Karpas-422 (cell line): ENCODE data around the gene GPC6. TPM values are rescaled to one million over a fixed set of nuclear protein-coding genes. Genes with fewer than 3 reads are reported as not detected.

ENCODE experiments used
- DNase-seq: peaks from one replicate; pipeline ENCODE4 v3.0.0-alpha.2; 2015
- H2AFZ ChIP-seq: fragments of 200-600 bp; sonication (generic); 2 replicates; pipeline ENCODE4 v1.6.1; 2014; ENCODE audit warnings: antibody characterized with exemption, low read length, mixed read lengths
- H3K27ac ChIP-seq: fragments of 200-600 bp; sonication (generic); 2 replicates; pipeline ENCODE4 v1.5.1; 2014; ENCODE audit warnings: mild to moderate bottlenecking, low read length, moderate library complexity
- H3K27me3 ChIP-seq: fragments of 200-600 bp; sonication (generic); 2 replicates; pipeline ENCODE4 v1.6.1; 2014; ENCODE audit warnings: low read length, mixed read lengths
- H3K36me3 ChIP-seq: fragments of 200-600 bp; sonication (generic); 2 replicates; pipeline ENCODE4 v1.6.1; 2014; ENCODE audit warnings: low read length, mixed read lengths; ENCODE audit not compliant: insufficient read depth
- H3K4me1 ChIP-seq: fragments of 200-600 bp; sonication (generic); 2 replicates; pipeline ENCODE4 v1.6.1; 2014; ENCODE audit warnings: mild to moderate bottlenecking, low read length, mixed read lengths
- H3K4me2 ChIP-seq: fragments of 200-600 bp; sonication (generic); 2 replicates; pipeline ENCODE4 v1.6.1; 2014; ENCODE audit warnings: low read length, low read depth, mild to moderate bottlenecking; ENCODE audit not compliant: poor library complexity, severe bottlenecking
- H3K4me3 ChIP-seq: fragments of 200-600 bp; sonication (generic); 2 replicates; pipeline ENCODE4 v1.5.1; 2014; ENCODE audit warnings: mild to moderate bottlenecking, antibody characterized with exemption, low read length, mixed read lengths
- H3K79me2 ChIP-seq: fragments of 200-600 bp; sonication (generic); 2 replicates; pipeline ENCODE4 v1.6.1; 2014; ENCODE audit warnings: mild to moderate bottlenecking, low read length, mixed read lengths
- H3K9ac ChIP-seq: fragments of 200-600 bp; sonication (generic); 2 replicates; pipeline ENCODE4 v1.6.0; 2014; ENCODE audit warnings: low read length
- H3K9me2 ChIP-seq: fragments of 200-600 bp; sonication (generic), shearing (Covaris generic); replicated peaks from 2 replicates; pipeline ENCODE4 v1.6.0; 2014; ENCODE audit warnings: mild to moderate bottlenecking, low read length, moderate library complexity; ENCODE audit not compliant: insufficient read depth
- H3K9me3 ChIP-seq: fragments of 300-700, 200-600 bp; sonication (generic); 2 replicates; pipeline ENCODE4 v1.6.1; 2014; ENCODE audit warnings: low read length, mixed read lengths
- H4K20me1 ChIP-seq: fragments of 200-600 bp; sonication (generic); 2 replicates; pipeline ENCODE4 v1.6.1; 2014; ENCODE audit warnings: mild to moderate bottlenecking, antibody characterized with exemption, low read length, low read depth; ENCODE audit not compliant: insufficient read depth
- total RNA-seq: library from RNA; depleted of rRNA; stranded (reverse); fragments of >200 nt; shearing (Covaris generic); gene quantifications from 2 replicates; pipeline ENCODE4 v1.2.3, GENCODE V29; 2014; ENCODE audit warnings: low replicate concordance

Gene GPC6
- total RNA-seq, 1 experiment from 2014 or later: not detected

- Histone ChIP-seq H3K4me3 (no peak overlapping the region), H3K79me2 (no peaks in the 10 kb centered on the region), H3K4me1 (no peaks in the 10 kb centered on the region), H3K9me3 (no peaks in the 10 kb centered on the region), H4K20me1 (no peaks in the 10 kb centered on the region), H3K36me3 (no peaks in the 10 kb centered on the region), H2AFZ (no peak overlapping the region), H3K4me2 (no peak overlapping the region), H3K27ac (no peak overlapping the region), H3K9ac (no peak overlapping the region), H3K27me3 (no peaks in the 10 kb centered on the region), H3K9me2 (no peaks in the 10 kb centered on the region)
- DNase-seq: no peak
These were observed 1163.2 kb downstream of the GPC6 start for GRCh38 chr13:94389604-94390351.

GRCh38 chr13:94390881-94391280 is 1164.3 kb downstream of the GPC6 start:
- Histone ChIP-seq H3K27me3 (no peaks in the 10 kb centered on the region), H3K36me3 (no peaks in the 10 kb centered on the region), H2AFZ (no peak overlapping the region), H4K20me1 (no peaks in the 10 kb centered on the region), H3K27ac (no peak overlapping the region), H3K79me2 (no peaks in the 10 kb centered on the region), H3K9me3 (no peaks in the 10 kb centered on the region), H3K4me1 (no peaks in the 10 kb centered on the region), H3K4me3 (no peak overlapping the region), H3K9me2 (no peaks in the 10 kb centered on the region), H3K4me2 (no peak overlapping the region), H3K9ac (no peak overlapping the region)
- DNase-seq: no peak

GRCh38 chr13:94394723-94395122 is 1168.1 kb downstream of the GPC6 start:
- Histone ChIP-seq H3K27me3 (no peaks in the 10 kb centered on the region), H3K36me3 (no peaks in the 10 kb centered on the region), H3K4me3 (no peak overlapping the region), H4K20me1 (no peaks in the 10 kb centered on the region), H2AFZ (no peak overlapping the region), H3K9me2 (no peaks in the 10 kb centered on the region), H3K79me2 (no peaks in the 10 kb centered on the region), H3K4me2 (no peak overlapping the region), H3K9me3 (no peaks in the 10 kb centered on the region), H3K27ac (no peak overlapping the region), H3K9ac (no peak overlapping the region), H3K4me1 (no peaks in the 10 kb centered on the region)
- DNase-seq: no peak

GRCh38 chr13:94395860-94396259 is 1169.3 kb downstream of the GPC6 start:
- no peak overlapping the region for H3K4me2 ChIP-seq
- no peaks in the 10 kb centered on the region for H3K27me3 ChIP-seq
- no peak overlapping the region for H2AFZ ChIP-seq
- no peak overlapping the region for H3K4me3 ChIP-seq
- H3K36me3 ChIP-seq: no peaks in the 10 kb centered on the region
- no peaks in the 10 kb centered on the region for H3K79me2 ChIP-seq
- DNase-seq: no peak
- H4K20me1 ChIP-seq: no peaks in the 10 kb centered on the region
- H3K27ac ChIP-seq: no peak overlapping the region
- H3K9ac ChIP-seq: no peak overlapping the region
- H3K9me3 ChIP-seq: no peaks in the 10 kb centered on the region
- H3K4me1 ChIP-seq: no peaks in the 10 kb centered on the region
- H3K9me2 ChIP-seq: no peaks in the 10 kb centered on the region

GRCh38 chr13:94399812-94400211 is 1173.2 kb downstream of the GPC6 start:
- Histone ChIP-seq H3K27me3 (no peaks in the 10 kb centered on the region), H3K27ac (no peak overlapping the region), H4K20me1 (no peaks in the 10 kb centered on the region), H2AFZ (no peak overlapping the region), H3K79me2 (no peaks in the 10 kb centered on the region), H3K4me1 (no peaks in the 10 kb centered on the region), H3K4me3 (no peak overlapping the region), H3K4me2 (no peak overlapping the region), H3K9ac (no peak overlapping the region), H3K36me3 (no peaks in the 10 kb centered on the region), H3K9me2 (no peaks in the 10 kb centered on the region), H3K9me3 (no peaks in the 10 kb centered on the region)
- DNase-seq: no peak

GRCh38 chr13:94400874-94401273 is 1174.3 kb downstream of the GPC6 start:
- DNase-seq: no peak
- Histone ChIP-seq H3K4me3 (no peak overlapping the region), H3K9me2 (no peaks in the 10 kb centered on the region)

GRCh38 chr13:94408314-94409036 is 1181.9 kb downstream of the GPC6 start:
- no peaks in the 10 kb centered on the region for H3K36me3 ChIP-seq
- H3K9me2 ChIP-seq: no peaks in the 10 kb centered on the region
- no peak for DNase-seq
- H3K9me3 ChIP-seq: no peaks in the 10 kb centered on the region
- no peak overlapping the region for H3K4me3 ChIP-seq
- H3K9ac ChIP-seq: no peak overlapping the region
- H3K4me2 ChIP-seq: no peak overlapping the region
- no peak overlapping the region for H3K27ac ChIP-seq
- H4K20me1 ChIP-seq: no peaks in the 10 kb centered on the region
- no peaks in the 10 kb centered on the region for H3K4me1 ChIP-seq
- H3K79me2 ChIP-seq: no peaks in the 10 kb centered on the region
- no peaks in the 10 kb centered on the region for H3K27me3 ChIP-seq
- H2AFZ ChIP-seq: no peak overlapping the region

More at GRCh38 chr13:94400874-94401273, 1174.3 kb downstream of the GPC6 start:
- H4K20me1 ChIP-seq: no peaks in the 10 kb centered on the region
- H3K36me3 ChIP-seq: no peaks in the 10 kb centered on the region
- no peak overlapping the region for H2AFZ ChIP-seq
- H3K4me2 ChIP-seq: no peak overlapping the region
- H3K27me3 ChIP-seq: no peaks in the 10 kb centered on the region
- no peak overlapping the region for H3K9ac ChIP-seq
- H3K4me1 ChIP-seq: no peaks in the 10 kb centered on the region
- no peaks in the 10 kb centered on the region for H3K79me2 ChIP-seq
- no peaks in the 10 kb centered on the region for H3K9me3 ChIP-seq
- no peak overlapping the region for H3K27ac ChIP-seq

- Histone ChIP-seq H3K9me2 (no peaks in the 10 kb centered on the region), H3K4me2 (no peak overlapping the region), H3K27me3 (no peaks in the 10 kb centered on the region), H3K79me2 (no peaks in the 10 kb centered on the region), H3K36me3 (no peaks in the 10 kb centered on the region), H3K27ac (no peak overlapping the region), H3K9me3 (no peaks in the 10 kb centered on the region), H3K9ac (no peak overlapping the region), H3K4me1 (no peaks in the 10 kb centered on the region), H3K4me3 (no peak overlapping the region), H4K20me1 (no peaks in the 10 kb centered on the region), H2AFZ (no peak overlapping the region)
- no peak for DNase-seq
These were observed 1185.1 kb downstream of the GPC6 start for GRCh38 chr13:94411747-94412146.
